Activated T-helper 1 cell treated with Interleukin-2 at 50 U/mL for 16 hours (primary cell): ENCODE data around the gene C2.
A peak's percentile ranks its signal among the peaks of the same experiment; 100 is the strongest.
"Not testable (repeated sequence)": the region's sequence is repeated elsewhere in the genome, so short reads cannot be mapped to it uniquely, and the experiment has no call there.

ENCODE experiments used
- DNase-seq: peaks from one replicate; pipeline ENCODE4 v3.0.0-alpha.2; 2020; ENCODE audit warnings: low read depth

C2 gene

GRCh38 chr6:31958741-31959739, 31.5 kb downstream of the C2 start, which contains the start of the genes NELFE and SKIC2:
Gene NELFE (minus strand): TSS chr6:31958971. CDS start chr6:31958446, 525 bp downstream.
Gene SKIC2 (plus strand): TSS chr6:31959175. CDS start chr6:31959193, 18 bp downstream.
- DNase-seq: peak; percentile 98

- DNase-seq: no peak
These were observed 34.1 kb downstream of the C2 start for GRCh38 chr6:31961616-31962015.

- no peak for DNase-seq
These were observed 36.4 kb downstream of the C2 start for GRCh38 chr6:31963921-31964320.

DNA sequence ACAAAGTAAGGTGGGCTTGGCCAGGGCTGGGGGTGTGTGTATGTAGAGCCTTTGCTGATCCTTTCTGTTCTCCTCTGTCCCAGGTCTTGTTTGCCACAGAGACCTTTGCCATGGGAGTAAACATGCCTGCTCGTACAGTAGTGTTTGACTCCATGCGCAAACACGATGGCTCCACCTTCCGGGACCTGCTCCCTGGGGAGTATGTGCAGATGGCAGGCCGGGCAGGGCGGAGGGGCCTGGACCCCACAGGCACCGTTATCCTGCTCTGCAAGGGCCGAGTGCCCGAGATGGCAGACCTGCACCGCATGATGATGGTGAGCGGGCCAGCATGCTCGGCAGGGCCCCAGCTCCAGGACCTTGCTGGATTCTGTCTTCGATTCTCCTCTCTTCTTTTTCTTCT, 38.2 kb downstream of the C2 start:
- no peak for DNase-seq

- no peak for DNase-seq
These were observed 39.0 kb downstream of the C2 start for GRCh38 chr6:31966506-31966905.

DNA sequence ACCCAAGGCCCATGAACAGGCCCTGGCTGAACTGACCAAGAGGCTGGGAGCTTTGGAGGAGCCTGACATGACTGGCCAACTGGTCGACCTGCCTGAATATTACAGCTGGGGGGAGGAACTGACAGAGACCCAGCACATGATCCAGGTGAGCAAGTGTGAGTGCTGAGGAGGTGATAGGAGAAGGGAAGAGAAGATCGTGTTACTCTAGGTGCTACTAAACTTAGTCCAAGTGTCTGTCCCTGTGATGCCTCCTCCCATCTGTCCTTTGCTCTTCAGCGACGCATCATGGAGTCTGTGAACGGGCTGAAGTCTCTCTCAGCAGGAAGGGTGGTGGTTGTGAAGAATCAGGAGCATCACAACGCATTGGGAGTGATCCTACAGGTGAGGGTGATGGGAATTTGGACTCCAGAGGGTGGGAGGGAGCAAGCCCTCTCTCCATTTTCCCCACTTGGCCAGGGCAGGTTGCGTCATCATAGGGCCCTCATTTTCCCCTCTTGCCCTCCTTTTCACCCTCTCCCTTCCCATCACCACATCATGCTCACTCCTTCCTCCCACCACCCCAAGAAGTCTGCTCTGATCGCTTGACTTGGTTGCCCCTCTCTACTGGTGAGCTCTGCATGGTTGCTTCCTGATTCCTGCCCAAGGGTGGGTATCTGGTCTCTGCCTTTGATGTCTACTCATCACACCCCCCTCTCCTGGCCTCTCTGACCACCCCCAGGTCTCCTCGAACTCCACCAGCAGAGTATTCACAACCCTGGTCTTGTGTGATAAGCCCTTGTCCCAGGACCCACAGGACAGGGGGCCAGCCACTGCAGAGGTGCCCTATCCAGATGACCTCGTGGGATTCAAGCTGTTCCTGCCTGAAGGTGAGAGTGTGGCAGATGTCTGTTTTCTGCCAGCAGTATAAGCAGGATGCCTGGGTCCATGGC, 39.7 kb downstream of the C2 start:
- DNase-seq: no peak

- no peak for DNase-seq
These were observed 40.4 kb downstream of the C2 start for GRCh38 chr6:31967926-31968320.

GRCh38 chr6:31968326-31968725, 40.8 kb downstream of the C2 start:
- DNase-seq: no peak

GRCh38 chr6:31968791-31969711, 41.5 kb downstream of the C2 start:
- no peak for DNase-seq

DNA sequence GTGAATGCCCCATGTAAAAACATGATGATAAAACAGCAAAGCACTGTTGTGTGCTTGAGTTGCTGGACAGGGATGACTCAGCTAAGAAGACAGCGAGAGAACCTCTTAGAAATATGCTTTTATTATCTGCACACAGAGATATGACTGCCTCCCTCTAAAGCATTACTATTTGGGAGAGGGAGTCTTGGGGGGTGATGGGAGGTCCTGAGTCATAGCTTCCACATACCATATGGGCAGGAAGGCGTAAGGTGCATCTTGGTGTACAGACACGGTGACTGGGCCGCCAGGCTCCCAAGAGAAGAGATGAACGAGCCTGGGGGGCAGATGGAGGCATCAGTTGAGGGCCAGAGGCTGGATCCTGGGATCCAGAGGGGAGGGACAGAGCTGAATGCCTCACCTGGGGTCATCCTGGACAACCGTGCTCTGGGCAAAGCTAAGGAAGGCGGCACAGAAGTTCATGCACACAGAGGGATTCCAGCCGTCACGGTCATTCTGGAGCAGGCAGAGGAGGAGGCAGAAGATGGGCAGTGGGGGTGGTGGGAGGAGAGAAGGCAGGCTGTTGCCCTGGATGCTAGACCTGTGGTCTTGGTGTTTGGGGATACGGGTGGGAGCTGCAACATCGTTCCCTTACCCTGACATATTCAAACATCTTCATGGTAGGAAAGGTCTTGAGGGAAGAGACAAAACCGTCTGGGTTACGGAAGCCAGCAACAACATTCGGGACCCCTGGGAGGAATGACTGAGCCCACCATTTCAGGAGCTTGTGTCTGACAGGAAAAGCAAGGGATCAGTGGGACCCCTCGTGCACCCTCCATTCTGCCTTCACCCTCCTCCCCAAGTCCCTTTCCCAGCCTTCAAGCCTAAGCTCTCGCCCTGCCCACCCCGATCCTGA, 42.4 kb downstream of the C2 start:
- no peak for DNase-seq

- no peak for DNase-seq
These were observed 43.2 kb downstream of the C2 start for GRCh38 chr6:31970604-31971271.

- DNase-seq: no peak
These were observed 43.9 kb downstream of the C2 start for GRCh38 chr6:31971279-31971992.

GRCh38 chr6:31971993-31972708, 44.6 kb downstream of the C2 start, which contains the start of gene DXO:
Gene DXO (minus strand): TSS chr6:31972138. CDS start chr6:31971675, 463 bp downstream.
- DNase-seq: peak; percentile 94

GRCh38 chr6:31972709-31973350, 45.3 kb downstream of the C2 start:
- DNase-seq: no peak

DNA sequence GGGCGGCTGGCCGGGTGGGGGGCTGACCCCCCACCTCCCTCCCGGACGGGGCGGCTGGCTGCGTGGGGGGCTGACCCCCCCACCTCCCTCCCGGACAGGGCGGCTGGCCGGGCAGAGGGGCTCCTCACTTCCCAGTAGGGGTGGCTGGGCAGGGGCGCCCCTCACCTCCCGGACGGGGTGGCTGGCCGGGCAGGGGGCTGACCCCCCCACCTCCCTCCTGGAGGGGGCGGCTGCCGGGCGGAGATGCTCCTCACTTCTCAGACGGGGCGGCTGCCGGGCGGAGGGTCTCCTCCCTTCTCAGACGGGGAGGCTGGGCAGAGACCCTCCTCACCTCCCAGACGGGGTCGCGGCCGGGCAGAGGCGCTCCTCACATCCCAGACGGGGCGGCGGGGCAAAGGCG, 48.5 kb downstream of the C2 start:
- not testable (repeated sequence) for DNase-seq

- DNase-seq: no peak
These were observed 50.4 kb downstream of the C2 start for GRCh38 chr6:31977816-31978431.

- DNase-seq: no peak
These were observed 51.3 kb downstream of the C2 start for GRCh38 chr6:31978831-31979230.
